GM21423 (cell line): ENCODE data around the gene TBC1D16.
"Not testable (repeated sequence)": the region's sequence is repeated elsewhere in the genome, so short reads cannot be mapped to it uniquely, and the experiment has no call there.

Experiments used
- ATAC-seq: cut with Tn5 transposase; IDR thresholded peaks from one replicate; pipeline ENCODE4 v1.9.1; 2021; ENCODE audit warnings: mild to moderate bottlenecking, moderate library complexity; ENCODE audit not compliant: unreplicated experiment

TBC1D16 gene

DNA sequence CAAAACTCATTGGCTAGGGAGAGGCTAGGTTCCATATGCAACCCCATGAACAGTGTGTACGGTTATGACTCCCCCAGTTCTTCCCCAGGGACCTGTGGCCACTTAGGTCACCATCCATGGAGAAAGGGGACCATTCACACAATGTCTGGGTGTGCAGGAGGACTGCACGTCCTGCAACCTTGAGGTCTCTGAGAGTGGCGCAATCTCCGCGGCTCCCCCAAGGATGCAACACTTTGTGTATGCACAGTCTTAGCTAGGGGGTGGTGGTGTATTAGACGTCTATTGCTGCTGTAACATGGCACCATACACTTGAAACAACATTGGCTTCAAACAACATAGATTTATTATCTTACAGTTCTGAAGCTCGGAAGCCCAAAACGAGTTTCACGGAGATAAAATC is 130.8 kb downstream of the TBC1D16 start:
- no peak for ATAC-seq

DNA sequence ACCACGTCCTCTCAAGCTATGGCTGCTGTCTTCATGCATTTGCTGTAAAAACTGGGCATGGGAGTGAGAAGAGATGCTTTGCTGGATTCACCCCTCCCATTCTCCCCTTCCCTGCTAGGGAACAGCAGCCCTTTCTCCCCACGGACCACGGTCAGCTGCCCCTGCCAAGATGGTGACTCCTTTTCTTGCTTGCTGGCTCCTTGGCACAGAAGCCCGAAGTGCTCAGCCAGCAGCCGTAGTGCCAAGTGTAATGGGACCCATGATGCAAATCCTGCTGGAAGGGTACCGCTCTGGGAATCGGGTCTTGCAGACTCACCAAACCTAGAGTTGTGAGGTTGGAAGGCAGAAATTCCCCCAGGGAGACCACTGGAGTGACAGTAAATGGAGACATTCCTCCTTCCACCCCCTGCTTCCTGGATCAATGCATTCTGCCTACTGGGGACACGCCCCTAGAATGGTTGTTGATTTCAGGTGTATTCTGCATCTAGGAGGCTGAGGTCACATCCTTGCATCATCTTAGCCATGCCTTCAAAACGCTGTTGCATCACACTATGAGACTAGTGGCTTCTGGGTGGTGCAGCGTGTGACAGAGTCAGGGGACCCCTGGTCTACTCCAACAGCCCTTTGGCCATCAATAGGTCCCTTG is 133.4 kb downstream of the TBC1D16 start:
- no peak for ATAC-seq

GRCh38 chr17:79901131-79901530 is 134.5 kb downstream of the TBC1D16 start:
- no peak for ATAC-seq

- ATAC-seq, result no peak
Measured at GRCh38 chr17:79899584-79899983, 136.1 kb downstream of the TBC1D16 start.

DNA sequence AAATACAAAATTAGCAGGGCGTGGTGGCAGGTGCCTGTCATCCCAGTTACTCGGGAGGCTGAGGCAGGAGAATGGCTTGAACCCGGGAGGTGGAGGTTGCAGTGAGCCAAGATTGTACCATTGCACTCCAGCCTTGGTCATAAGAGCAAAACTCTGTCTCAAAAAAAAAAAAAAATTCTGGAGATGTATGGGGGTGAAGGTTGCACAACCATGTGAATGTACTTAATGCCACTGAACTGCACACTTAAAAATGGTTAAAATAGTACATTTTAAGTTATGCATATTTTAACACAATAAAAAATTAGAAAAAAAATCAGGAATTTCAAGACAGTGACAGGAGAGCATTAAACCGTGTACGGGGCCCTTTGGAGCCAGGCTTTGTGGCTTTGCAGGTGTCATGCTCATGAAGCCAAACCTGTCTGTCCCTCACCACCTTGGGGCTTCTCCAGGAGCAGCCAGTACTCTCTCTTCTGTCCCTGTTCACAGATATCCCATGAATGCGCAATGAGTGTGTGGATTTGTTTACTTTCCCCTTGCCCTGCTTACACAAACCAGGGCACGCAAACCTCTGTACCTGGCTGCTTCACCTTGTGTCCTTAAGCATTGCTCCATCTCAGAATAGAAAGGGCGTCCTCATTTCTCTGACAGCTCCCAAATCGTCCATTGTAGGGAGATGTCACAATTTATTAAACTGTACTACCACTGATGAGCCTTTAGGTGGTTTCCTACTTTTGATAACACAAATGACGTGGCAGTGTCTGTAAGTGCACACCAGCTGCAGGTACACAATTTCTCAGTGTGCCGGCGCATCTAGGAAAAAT is 138.2 kb downstream of the TBC1D16 start:
- no peak for ATAC-seq

GRCh38 chr17:79893457-79893856 is 142.2 kb downstream of the TBC1D16 start:
- not testable (repeated sequence) for ATAC-seq

GRCh38 chr17:79892457-79893241 is 143.0 kb downstream of the TBC1D16 start:
- no peak for ATAC-seq

DNA sequence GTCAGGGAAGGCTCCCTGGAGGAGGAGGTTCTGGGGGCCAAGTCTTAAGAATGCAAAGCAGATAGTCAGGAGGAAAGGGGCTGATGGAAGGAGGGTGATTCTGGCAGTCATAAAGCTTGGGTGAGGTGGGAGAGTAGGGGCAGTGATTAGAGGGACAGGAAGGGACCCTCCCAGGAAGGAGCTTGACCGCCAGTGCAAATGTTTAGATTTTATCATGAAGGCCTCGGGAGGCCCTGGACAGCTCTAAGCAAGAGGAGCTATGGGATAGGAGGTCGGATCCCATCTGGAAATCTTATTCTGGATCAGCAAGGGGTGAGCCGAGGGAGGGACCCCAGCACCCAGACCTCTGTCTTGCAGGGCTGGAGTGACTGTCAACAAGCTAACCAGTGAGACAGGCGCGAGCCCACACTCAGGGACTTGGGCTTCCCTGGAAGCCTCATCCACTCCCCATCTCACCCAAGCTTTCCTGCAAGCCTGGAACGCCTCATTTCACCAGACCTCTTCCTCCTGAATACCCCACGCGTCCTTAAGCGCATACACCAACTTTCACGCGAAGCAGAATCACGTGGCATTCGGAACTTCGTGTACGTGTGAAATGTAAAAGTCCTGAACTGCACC is 144.4 kb downstream of the TBC1D16 start:
- ATAC-seq, result no peak

DNA sequence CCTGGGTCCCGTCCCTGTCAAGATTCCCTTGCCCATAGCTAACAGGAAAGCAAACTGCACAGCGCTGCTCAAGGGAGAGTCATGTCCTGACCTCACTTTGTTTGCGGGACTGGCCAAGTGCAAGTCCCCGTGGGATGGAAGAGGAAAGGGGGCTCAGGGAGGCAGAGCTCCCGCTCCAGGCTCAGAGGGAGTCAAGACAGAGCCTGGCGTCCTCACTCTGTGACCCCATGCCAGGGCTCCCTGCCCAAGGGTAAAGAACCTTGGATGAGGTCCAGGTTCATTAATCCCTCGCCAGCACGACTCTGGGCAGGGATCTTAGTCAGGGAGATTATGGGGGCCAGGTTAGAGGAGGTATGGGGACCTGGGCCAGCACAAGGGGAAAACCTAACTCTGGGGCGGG is 145.0 kb downstream of the TBC1D16 start:
- ATAC-seq, result no peak

DNA sequence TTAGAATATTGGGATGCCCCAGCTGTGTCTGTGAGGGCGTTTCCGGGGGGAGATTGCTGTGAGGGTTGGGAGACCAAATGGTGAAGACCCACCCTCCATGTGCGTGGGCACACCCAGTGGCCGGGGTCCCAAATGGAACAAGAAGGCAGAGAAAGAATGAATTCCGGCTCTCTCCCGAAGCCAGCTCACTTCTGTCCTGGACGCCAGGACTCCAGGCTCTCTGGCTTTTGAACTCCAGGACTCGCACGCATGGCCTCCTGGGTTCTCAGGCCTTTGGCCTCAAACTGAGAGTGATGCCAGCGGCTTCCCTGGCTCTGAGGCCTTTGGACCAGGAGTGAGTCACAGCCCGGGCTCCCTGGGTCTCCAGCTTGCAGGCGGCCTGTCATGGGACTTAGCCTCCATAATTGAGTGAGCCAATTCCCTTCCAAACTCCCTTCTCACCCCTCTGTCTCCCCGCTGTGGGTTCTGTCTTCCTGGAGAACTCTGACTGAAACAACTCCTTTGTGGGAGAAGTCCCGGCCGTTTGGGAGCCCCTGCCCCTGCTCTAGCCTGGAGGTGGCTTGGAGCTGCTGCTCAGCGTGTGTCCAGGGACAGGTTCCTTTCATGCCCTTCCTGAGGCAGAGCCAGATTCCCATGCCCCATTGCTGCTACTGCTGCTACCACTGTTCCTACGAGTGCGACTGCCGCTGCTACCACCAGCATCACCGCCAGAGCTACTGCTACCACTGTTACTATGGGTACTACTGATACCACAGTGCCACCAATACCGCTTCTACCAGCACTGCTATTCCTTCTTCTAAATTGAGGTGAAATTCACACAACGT is 146.6 kb downstream of the TBC1D16 start:
- no peak for ATAC-seq

DNA sequence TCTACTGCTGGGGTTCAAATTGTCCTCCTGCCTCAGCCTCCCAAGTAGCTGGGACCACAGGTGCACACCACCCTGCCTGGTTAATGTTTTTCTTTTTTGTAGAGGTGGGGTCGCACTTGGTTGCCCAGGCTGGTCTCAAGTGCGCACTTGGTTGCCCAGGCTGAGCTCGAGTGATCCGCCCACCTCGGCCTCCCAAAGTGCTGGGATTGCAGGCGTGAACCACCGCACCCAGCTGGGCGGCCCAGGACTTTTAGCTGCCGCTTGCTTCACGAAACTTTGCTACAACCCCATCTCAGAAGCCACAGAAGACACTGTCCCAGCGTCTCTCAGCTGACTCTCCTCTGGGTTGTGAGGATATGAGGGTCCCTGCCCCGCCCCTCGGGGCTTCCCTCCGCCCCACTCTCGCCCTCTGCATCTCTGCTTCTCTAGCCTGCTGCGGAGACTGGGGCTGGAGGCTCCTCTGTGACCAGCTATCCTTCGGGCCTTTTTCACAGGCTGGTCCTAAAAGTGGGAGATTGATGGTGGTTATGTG is 147.6 kb downstream of the TBC1D16 start:
- ATAC-seq, result no peak

DNA sequence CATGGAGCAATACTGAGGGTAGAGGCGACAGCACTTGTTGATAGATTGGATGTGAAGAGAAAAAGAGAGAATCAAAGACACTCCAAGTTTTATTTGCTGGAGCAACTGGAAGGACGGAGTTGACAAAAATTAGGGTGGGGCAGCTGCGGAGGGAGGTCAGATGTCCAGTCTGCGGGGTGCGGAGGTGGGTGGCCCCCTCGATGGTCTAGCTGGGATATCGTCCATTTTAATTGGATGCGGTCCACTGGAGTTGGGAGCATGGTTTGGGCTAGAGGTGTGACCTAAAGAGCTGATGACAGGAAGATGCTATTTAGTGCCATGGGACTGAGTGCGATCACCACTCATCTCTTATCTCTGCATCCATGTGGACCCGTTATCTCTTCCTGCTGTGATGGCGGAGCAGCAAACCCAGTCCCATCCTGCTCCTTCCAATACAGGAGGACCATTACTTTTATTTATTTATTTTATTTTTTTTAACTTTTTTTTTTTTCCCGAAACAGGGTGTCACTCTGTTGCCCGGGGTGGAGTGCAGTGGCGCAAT is 148.2 kb downstream of the TBC1D16 start:
- no peak for ATAC-seq

DNA sequence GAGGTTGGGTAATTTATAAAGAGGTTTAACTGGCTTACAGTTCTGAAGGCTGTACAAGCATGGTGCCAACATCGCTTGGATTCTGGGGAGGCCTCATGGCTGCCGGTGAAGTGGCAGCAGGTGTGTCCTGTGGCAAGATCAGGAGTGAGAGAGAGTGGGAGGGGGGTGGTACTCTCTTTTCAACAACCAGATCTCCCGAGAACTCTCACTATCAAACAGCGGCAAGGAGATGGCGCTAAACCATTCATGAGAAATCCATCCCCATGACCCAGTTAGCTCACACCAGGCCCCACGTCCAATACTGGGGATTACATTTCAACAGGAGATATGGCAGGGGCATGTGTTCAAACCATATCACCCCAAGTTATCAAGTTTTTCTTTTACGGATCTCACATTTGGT is 152.5 kb downstream of the TBC1D16 start:
- no peak for ATAC-seq
